Panc1 (cell line): ENCODE data around the gene IGSF21. TPM values are rescaled to one million over a fixed set of nuclear protein-coding genes. Genes with fewer than 3 reads are reported as not detected.

Experiments used
- ATAC-seq: fragments of 200-7000 bp; cut with Tn5 transposase; 2 replicates; pipeline ENCODE4 v1.9.1; 2020; ENCODE audit warnings: mild to moderate bottlenecking, moderate library complexity
- BruUV-seq: library from RNA; stranded (reverse); fragments of 400-500 nt; replicated peaks from 2 replicates; lab custom pipeline; 2021; lab: Mats Ljungman, UMichigan
- CTCF ChIA-PET: fragments of 300-600 bp; sonication (Branson Sonifier 250); formaldehyde crosslinking; loops from one replicate; lab custom pipeline; 2022; ENCODE audit warnings: antibody characterized with exemption; lab: Charles Lee
- POLR2A ChIA-PET: fragments of 300-600 bp; sonication (Branson Sonifier 250); formaldehyde crosslinking; loops from one replicate; lab custom pipeline; 2022; ENCODE audit warnings: antibody characterized with exemption; lab: Charles Lee
- DNase-seq: peaks from one replicate; pipeline ENCODE4 v3.0.0-alpha.2; 2010; ENCODE audit warnings: low read depth, low spot score
- H3K27ac ChIP-seq: 2 replicates; pipeline ENCODE4 v1.5.1; 2011; ENCODE audit warnings: mild to moderate bottlenecking, low read length, inconsistent platforms
- H3K27me3 ChIP-seq: fragments of 200-500 bp; sonication (Bioruptor generic); 2 replicates; pipeline ENCODE4 v1.6.0; 2014; ENCODE audit warnings: low read length, inconsistent platforms; ENCODE audit not compliant: control insufficient read depth, insufficient read depth
- H3K36me3 ChIP-seq: fragments of 200-500 bp; sonication (Bioruptor generic); 2 replicates; pipeline ENCODE4 v1.5.1; 2014; ENCODE audit warnings: inconsistent platforms, mild to moderate bottlenecking, low read length, moderate library complexity; ENCODE audit not compliant: control insufficient read depth, insufficient read depth
- H3K4me1 ChIP-seq: 2 replicates; pipeline ENCODE4 v1.5.1; 2011; ENCODE audit warnings: inconsistent platforms, mild to moderate bottlenecking, low read length, moderate library complexity; ENCODE audit not compliant: control insufficient read depth, insufficient read depth
- H3K4me3 ChIP-seq, 2 experiments: 2 replicates each; pipeline ENCODE4 v1.5.1; 2011 to 2012; ENCODE audit warnings: low read depth in 2 of 2, low read length in 2 of 2, mild to moderate bottlenecking in 2 of 2, inconsistent platforms in 1 of 2, moderate library complexity in 1 of 2
- H3K9me3 ChIP-seq: fragments of 200-500 bp; sonication (Bioruptor generic); 2 replicates; pipeline ENCODE4 v1.5.1; 2014; ENCODE audit warnings: low read depth, mild to moderate bottlenecking, inconsistent platforms, low read length, moderate library complexity; ENCODE audit not compliant: control insufficient read depth, insufficient read depth
- CTCF ChIP-seq: fragments of 450-650 bp; IDR thresholded peaks from 2 replicates; pipeline ENCODE4 v1.5.1; 2017; ENCODE audit warnings: mild to moderate bottlenecking
- POLR2AphosphoS5 ChIP-seq: IDR thresholded peaks from 2 replicates; pipeline ENCODE4 v1.6.1; 2012; ENCODE audit warnings: mild to moderate bottlenecking, low read depth, low read length, moderate library complexity
- REST ChIP-seq, 2 experiments: IDR thresholded peaks; 2 replicates each; pipeline ENCODE4 v1.6.1; 2011 to 2012; ENCODE audit warnings: low read depth in 2 of 2, control low read depth in 1 of 2, low read length in 1 of 2, mild to moderate bottlenecking in 1 of 2, moderate library complexity in 1 of 2; ENCODE audit not compliant: insufficient read depth in 1 of 2
- SIN3A ChIP-seq: IDR thresholded peaks from 2 replicates; pipeline ENCODE4 v1.6.1; 2012; ENCODE audit warnings: low read depth, mild to moderate bottlenecking, low read length, moderate library complexity, borderline replicate concordance; ENCODE audit not compliant: insufficient read depth
- TCF7L2 ChIP-seq: IDR thresholded peaks from 2 replicates; pipeline ENCODE4 v1.6.1; 2011; ENCODE audit warnings: mild to moderate bottlenecking, low read depth, low read length, inconsistent platforms
- in situ Hi-C: cut with HindIII; loops from 2 replicates; pipeline ENCODE4 v1.10.0; 2016; ENCODE audit warnings: low sequenced_read_pairs, low pct_unique_long_range_greater_than_20kb
- intact Hi-C: fragments of 100-400 bp; cut with micrococcal nuclease; formaldehyde crosslinking; loops from one replicate; pipeline ENCODE4 v1.10.0; 2022; ENCODE audit not compliant: unreplicated experiment
- total RNA-seq: library from RNA; stranded (reverse); gene quantifications from one replicate; pipeline ENCODE4 v1.2.1, GENCODE V29; 2021; ENCODE audit not compliant: unreplicated experiment

IGSF21 gene
- total RNA-seq, 1 experiment from 2014 or later: not detected

DNA sequence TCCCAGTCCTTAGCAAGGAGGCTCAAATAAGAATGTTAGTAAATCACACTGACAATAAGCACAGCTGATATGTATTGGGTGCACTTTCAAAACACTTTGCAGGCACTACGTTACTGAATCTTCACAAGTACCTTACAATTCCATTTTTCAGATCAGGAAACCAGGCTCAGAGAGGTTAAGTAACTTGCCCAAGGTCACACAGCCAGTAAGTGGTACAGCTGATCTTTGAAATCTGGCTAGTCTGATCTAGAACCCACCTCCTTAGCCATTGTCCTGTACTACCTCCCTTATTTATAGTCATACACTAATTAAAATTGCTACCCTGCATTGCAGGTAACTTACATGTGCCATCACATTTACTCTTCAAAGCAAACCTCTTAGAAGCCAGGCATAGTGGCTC lies 251.0 kb downstream of the IGSF21 start:
- no peaks in the 10 kb centered on the region for H3K9me3 ChIP-seq
- no TSS peak for BruUV-seq
- H3K27ac ChIP-seq: no peak overlapping the region
- peaks cover 34% of the 10 kb centered on the region for H3K27me3 ChIP-seq
- TF ChIP-seq SIN3A (no peak), REST (IDR thresholded peaks at IDR 0.05; ENCODE audit: insufficient read depth in 1 of 2, low read depth in 2 of 2, low read length in 1 of 2) (no peak), CTCF (no peak), TCF7L2 (no peak), POLR2AphosphoS5 (no peak)
- no peak overlapping the region for H3K4me3 ChIP-seq
- POLR2A ChIA-PET: no interaction called here
- intact Hi-C loops: no loop called here
- CTCF ChIA-PET: no interaction called here
- H3K4me1 ChIP-seq: no peaks in the 10 kb centered on the region
- H3K36me3 ChIP-seq: no peaks in the 10 kb centered on the region
- ATAC-seq: no peak
- in situ Hi-C loops: no loop called here
- DNase-seq: no peak

- ChIA-PET CTCF (interaction anchor here (0.7 kb wide), 1 partner anchor 161 kb away, joined by 3 read pairs; no protein-coding TSS in a partner anchor), POLR2A (no interaction called here)
- DNase-seq (no peak), ATAC-seq (no peak)
- TF ChIP-seq TCF7L2 (no peak), CTCF (no peak; the same call in 1 of the 2 replicates), POLR2AphosphoS5 (no peak), REST (IDR thresholded peaks at IDR 0.05; ENCODE audit: insufficient read depth in 1 of 2, low read depth in 2 of 2, low read length in 1 of 2) (no peak), SIN3A (no peak)
- peaks cover 23% of the 10 kb centered on the region for H3K27me3 ChIP-seq
- H3K27ac ChIP-seq: no peak overlapping the region
- no peaks in the 10 kb centered on the region for H3K4me1 ChIP-seq
- BruUV-seq: no TSS peak
- H3K36me3 ChIP-seq: no peaks in the 10 kb centered on the region
- no peaks in the 10 kb centered on the region for H3K9me3 ChIP-seq
- no peak overlapping the region for H3K4me3 ChIP-seq
- intact Hi-C loops (loop anchor here (5.0 kb wide), 1 partner anchor 162 kb away; no protein-coding TSS in a partner anchor), in situ Hi-C loops (no loop called here)
Observed at GRCh38 chr1:18360251-18360650, 252.7 kb downstream of the IGSF21 start.
